HepG2 (cell line): ENCODE measurements around the gene CBL. TPM values are rescaled to one million over a fixed set of nuclear protein-coding genes. Genes with fewer than 3 reads are reported as not detected.

Experiments
- ATAC-seq: fragments of 200-7000 bp; cut with Tn5 transposase; 3 replicates; pipeline ENCODE4 v1.9.1; 2020; ENCODE audit warnings: mild to moderate bottlenecking, moderate library complexity
- BruUV-seq: library from RNA; stranded (reverse); fragments of 400-500 nt; replicated peaks from 2 replicates; lab custom pipeline; 2021; lab: Mats Ljungman, UMichigan
- CTCF ChIA-PET: fragments of 300-600 bp; formaldehyde crosslinking; extraction: SDS; loops from one replicate; lab custom pipeline; 2021; ENCODE audit warnings: low total read pairs, inconsistent platforms, low intra/inter-chr PET ratio; lab: Yijun Ruan, JAX
- POLR2A ChIA-PET: fragments of 350-600 bp; sonication (Branson Sonifier 250); formaldehyde crosslinking; loops from one replicate; lab custom pipeline; 2020; ENCODE audit warnings: antibody characterized with exemption, inconsistent platforms; lab: Yijun Ruan, JAX
- DNase-seq: peaks from one replicate; pipeline ENCODE4 v3.0.0-alpha.2; 2015; ENCODE audit warnings: low spot score
- FAIRE-seq: peaks from 3 replicates; lab custom pipeline; 2011; peaks lifted over from hg19 to GRCh38; lab: Jason Lieb, UNC
- H2AFZ ChIP-seq: one replicate; pipeline ENCODE4 v1.6.1; 2011; ENCODE audit warnings: low read length, inconsistent platforms
- H3K27ac ChIP-seq: fragments of 300-600 bp; 3 replicates; pipeline ENCODE4 v1.8.0; 2011; ENCODE audit warnings: mixed run types, mild to moderate bottlenecking, mixed read lengths, low read length, inconsistent platforms; ENCODE audit not compliant: insufficient read depth; ENCODE audit errors: extremely low read length
- H3K27me3 ChIP-seq, 2 experiments: fragments of 200-600 bp in 1 of 2; 2 replicates in 1 of 2; 3 replicates in 1 of 2; pipeline versions ENCODE4 v1.6.0 to v1.8.0; 2011; ENCODE audit warnings: low read length in 2 of 2, mild to moderate bottlenecking in 2 of 2, moderate library complexity in 2 of 2, inconsistent platforms in 1 of 2; ENCODE audit not compliant: insufficient read depth in 2 of 2, control insufficient read depth in 1 of 2
- H3K36me3 ChIP-seq, 2 experiments: fragments of 200-600 bp in 1 of 2; replicated peaks in 1 of 2; 2 replicates in 1 of 2; 3 replicates in 1 of 2; pipeline versions ENCODE4 v1.5.1 to v1.8.0; 2011; ENCODE audit warnings: low read length in 2 of 2, inconsistent platforms in 1 of 2; ENCODE audit not compliant: insufficient read depth in 2 of 2, control insufficient read depth in 1 of 2
- H3K4me1 ChIP-seq: 2 replicates; pipeline ENCODE4 v1.5.1; 2012; ENCODE audit warnings: low read length, inconsistent platforms; ENCODE audit not compliant: insufficient read depth
- H3K4me2 ChIP-seq: 2 replicates; pipeline ENCODE4 v1.6.0; 2011; ENCODE audit warnings: low read depth, low read length, inconsistent platforms
- H3K4me3 ChIP-seq, 3 experiments: fragments of 200-600 bp in 1 of 3; sonication (generic), shearing (Covaris generic) in 1 of 3; replicated peaks in 1 of 3; 2 replicates each; pipeline ENCODE4 v1.5.1; 2011 to 2016; ENCODE audit warnings: low read length in 3 of 3, inconsistent platforms in 2 of 3, low read depth in 2 of 3, mild to moderate bottlenecking in 2 of 3, control low read depth in 1 of 3, mixed read lengths in 1 of 3; ENCODE audit not compliant: insufficient read depth in 1 of 3
- H3K79me2 ChIP-seq: one replicate; pipeline ENCODE4 v1.6.1; 2011; ENCODE audit warnings: low read length, inconsistent platforms; ENCODE audit not compliant: insufficient read depth
- H3K9ac ChIP-seq: 2 replicates; pipeline ENCODE4 v1.6.0; 2011; ENCODE audit warnings: mild to moderate bottlenecking, low read depth, low read length, inconsistent platforms; ENCODE audit not compliant: insufficient read depth
- H3K9me3 ChIP-seq: 2 replicates; pipeline ENCODE4 v1.5.1; 2012; ENCODE audit warnings: mild to moderate bottlenecking, low read length
- H4K20me1 ChIP-seq: 2 replicates; pipeline ENCODE4 v1.6.0; 2011; ENCODE audit warnings: inconsistent platforms, mild to moderate bottlenecking, low read length, moderate library complexity; ENCODE audit not compliant: insufficient read depth
- TAF1 ChIP-seq: sonication (generic); formaldehyde crosslinking; IDR thresholded peaks from 2 replicates; pipeline ENCODE4 v1.4.0; 2020; ENCODE audit warnings: missing genetic modification reagents
- ZBTB40 ChIP-seq, 2 experiments: fragments of 450-650 bp in 1 of 2; sonication (generic) in 1 of 2; formaldehyde crosslinking in 1 of 2; IDR thresholded peaks; 2 replicates each; pipeline versions ENCODE4 v1.6.1 to v1.8.0; 2016 to 2022; ENCODE audit warnings: antibody characterized with exemption in 1 of 2, mild to moderate bottlenecking in 1 of 2, missing genetic modification reagents in 1 of 2
- WGBS: methylation state at CpG from one replicate; pipeline ENCODE4 v1.1.6; 2017; ENCODE audit warnings: low lambda C conversion rate; 5-methylcytosine and 5-hydroxymethylcytosine counted together
- in situ Hi-C: cut with HindIII; loops from 2 replicates; pipeline ENCODE4 v1.10.0; 2017; ENCODE audit warnings: low pct_unique_long_range_greater_than_20kb; ENCODE audit not compliant: extremely low pct_ligation_motif_present
- intact Hi-C: fragments of 100-400 bp; cut with micrococcal nuclease; formaldehyde crosslinking; loops from one replicate; pipeline ENCODE4 v1.10.0; 2022; ENCODE audit not compliant: unreplicated experiment
- polyA plus RNA-seq, 8 experiments: library from polyadenylated mRNA; depleted of rRNA in 3 of 8; stranded (reverse) in 7 of 8; unstranded in 1 of 8; fragments of >200 nt; fragmentation: Illumina TruSeq in 4 of 8; extraction: Trizol in 4 of 8; gene quantifications; 2 replicates each; pipeline versions ENCODE4 v1.2.1 to v1.2.3, GENCODE V29; 2011 to 2016; ENCODE audit warnings: low read depth in 4 of 8, missing spikeins in 1 of 8, mixed read lengths in 1 of 8; ENCODE audit not compliant: insufficient read depth in 1 of 8
- total RNA-seq, 5 experiments: library from RNA; depleted of rRNA; stranded (reverse); fragments of >200 nt; fragmentation: Illumina TruSeq; extraction: Trizol; gene quantifications; 2 replicates each; pipeline ENCODE4 v1.2.3, GENCODE V29; 2016; ENCODE audit warnings: low read depth in 1 of 5
- TF ChIP-seq, protein P1 (sequence below): IDR thresholded peaks from 2 replicates; pipeline ENCODE4 v1.6.1; 2012; ENCODE audit warnings: inconsistent platforms
- TF ChIP-seq, protein P2 (sequence below): sonication (generic); formaldehyde crosslinking; IDR thresholded peaks from 2 replicates; pipeline ENCODE4 v1.5.0; 2020; ENCODE audit warnings: mild to moderate bottlenecking, missing genetic modification reagents, borderline replicate concordance

The CBL gene
- total and polyA plus RNA-seq, 2 of the 13 experiments (the other 11 are each of a cell fraction or from before 2014, with no cell fraction given) = 6.6 to 7.4 TPM

- Histone ChIP-seq H3K9me3 (no peaks in the 10 kb centered on the region), H3K36me3 (no peaks in the 10 kb centered on the region), H3K9ac (no peak overlapping the region), H3K4me3 (no peak overlapping the region), H3K79me2 (no peaks in the 10 kb centered on the region), H2AFZ (no peak overlapping the region), H4K20me1 (no peaks in the 10 kb centered on the region), H3K4me2 (no peak overlapping the region), H3K27ac (no peak overlapping the region), H3K4me1 (peaks cover 40% of the 10 kb centered on the region), H3K27me3 (peaks cover 3 to 16% of the 10 kb centered on the region in 2 experiments)
- ChIA-PET POLR2A (interaction anchor here (0.8 kb wide), 1 partner anchor 25 kb away, joined by 4 read pairs; no protein-coding TSS in a partner anchor), CTCF (no interaction called here)
- FAIRE-seq = no peak
- no peak for DNase-seq
- BruUV-seq = no TSS peak
- TF ChIP-seq, protein P1, sequence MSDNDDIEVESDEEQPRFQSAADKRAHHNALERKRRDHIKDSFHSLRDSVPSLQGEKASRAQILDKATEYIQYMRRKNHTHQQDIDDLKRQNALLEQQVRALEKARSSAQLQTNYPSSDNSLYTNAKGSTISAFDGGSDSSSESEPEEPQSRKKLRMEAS = no peak
- no peak for ATAC-seq
- 22% methylated on average over 10 of the region's 10 CpGs for WGBS
- intact Hi-C loops (loop anchor here (1.0 kb wide), 1 partner anchor 9 kb away; no protein-coding TSS in a partner anchor), in situ Hi-C loops (loop anchor here (10.0 kb wide), 1 partner anchor 281 kb away; no protein-coding TSS in a partner anchor)
These were observed 12.5 kb upstream of the CBL start for GRCh38 chr11:119193626-119194025.

- Histone ChIP-seq H2AFZ (no peak overlapping the region), H3K9ac (no peak overlapping the region), H3K4me3 (no peak overlapping the region), H3K27ac (no peak overlapping the region), H3K27me3 (peaks cover 3 to 8% of the 10 kb centered on the region in 2 experiments; a peak in 3 of 5 replicates), H3K4me1 (peaks cover 48% of the 10 kb centered on the region), H3K79me2 (no peaks in the 10 kb centered on the region), H3K36me3 (no peaks in the 10 kb centered on the region), H3K4me2 (peak overlapping the region; percentile 55), H3K9me3 (no peaks in the 10 kb centered on the region), H4K20me1 (no peaks in the 10 kb centered on the region)
- in situ Hi-C loops (loop anchor here (10.0 kb wide), 1 partner anchor 280 kb away; no protein-coding TSS in a partner anchor), intact Hi-C loops (loop anchor here (5.0 kb wide), 1 partner anchor 88 kb away; the partner anchor contains the start of gene C2CD2L)
- DNase-seq (no peak), FAIRE-seq (no peak), ATAC-seq (no peak)
- CTCF ChIA-PET = no interaction called here
- POLR2A ChIA-PET = interaction anchor here (0.6 kb wide), 1 partner anchor 110 kb away, joined by 3 read pairs; the partner anchor contains the start of gene HMBS
- BruUV-seq = no TSS peak
- 24% methylated on average over 7 of the region's 7 CpGs for WGBS
- no peak for TF ChIP-seq ZBTB40 (IDR thresholded peaks at IDR 0.05)
- TF ChIP-seq ZBTB40 (CRISPR knock-in tag; IDR thresholded peaks at IDR 0.05) = no peak
- TF ChIP-seq, protein P2, sequence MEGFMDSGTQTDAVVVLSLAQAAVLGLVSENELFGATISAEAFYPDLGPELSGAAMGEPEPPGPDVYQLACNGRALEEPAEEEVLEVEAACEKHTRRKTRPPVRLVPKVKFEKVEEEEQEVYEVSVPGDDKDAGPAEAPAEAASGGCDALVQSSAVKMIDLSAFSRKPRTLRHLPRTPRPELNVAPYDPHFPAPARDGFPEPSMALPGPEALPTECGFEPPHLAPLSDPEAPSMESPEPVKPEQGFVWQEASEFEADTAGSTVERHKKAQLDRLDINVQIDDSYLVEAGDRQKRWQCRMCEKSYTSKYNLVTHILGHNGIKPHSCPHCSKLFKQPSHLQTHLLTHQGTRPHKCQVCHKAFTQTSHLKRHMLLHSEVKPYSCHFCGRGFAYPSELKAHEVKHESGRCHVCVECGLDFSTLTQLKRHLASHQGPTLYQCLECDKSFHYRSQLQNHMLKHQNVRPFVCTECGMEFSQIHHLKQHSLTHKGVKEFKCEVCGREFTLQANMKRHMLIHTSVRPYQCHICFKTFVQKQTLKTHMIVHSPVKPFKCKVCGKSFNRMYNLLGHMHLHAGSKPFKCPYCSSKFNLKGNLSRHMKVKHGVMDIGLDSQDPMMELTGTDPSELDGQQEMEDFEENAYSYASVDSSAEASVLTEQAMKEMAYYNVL (CRISPR knock-in tag) = no peak
- TF ChIP-seq TAF1 (CRISPR knock-in tag) = no peak
These were observed 11.2 kb upstream of the CBL start for GRCh38 chr11:119194811-119195440.
